Breast epithelium (tissue), 3 donors: Measurements from ENCODE around the gene NEDD8.

Experiments used
- CTCF ChIP-seq, 3 donors: fragments of 450-650 bp; IDR thresholded peaks; one replicate each; pipeline ENCODE4 v1.5.1; 2016 to 2017; ENCODE audit warnings: antibody characterized with exemption in 3 of 3, mild to moderate bottlenecking in 3 of 3, moderate library complexity in 3 of 3
- POLR2AphosphoS5 ChIP-seq, 3 donors: sonication (generic); formaldehyde crosslinking; IDR thresholded peaks; one replicate each; pipeline ENCODE4 v1.6.1; 2017; ENCODE audit warnings: antibody characterized with exemption in 3 of 3

GRCh38 chr14:24261969-24262327, 29.8 kb upstream of the NEDD8 start:
- TF ChIP-seq CTCF (IDR thresholded peaks at IDR 0.05) (no peak), POLR2AphosphoS5 (IDR thresholded peaks at IDR 0.05) (no peak)
